Stimulated activated CD8-positive, alpha-beta memory T cell treated with anti-CD3 and anti-CD28 coated beads, Interleukin-15, amount 100 ng/mL, for 1 hour (primary cell): ENCODE results near the gene MAT2A.
"Not testable (repeated sequence)": the region's sequence is repeated elsewhere in the genome, so short reads cannot be mapped to it uniquely, and the experiment has no call there.

Source experiments
- DNase-seq: peaks from one replicate; pipeline ENCODE4 v3.0.0-alpha.2; 2020; ENCODE audit warnings: low read depth

The MAT2A gene

GRCh38 chr2:85547859-85548607 lies 9.1 kb downstream of the MAT2A start:
- no peak for DNase-seq

GRCh38 chr2:85548608-85548900 lies 9.6 kb downstream of the MAT2A start:
- DNase-seq, result no peak

GRCh38 chr2:85549095-85549494 lies 10.1 kb downstream of the MAT2A start:
- DNase-seq, result no peak

- no peak for DNase-seq
These were observed 10.9 kb downstream of the MAT2A start for GRCh38 chr2:85549826-85550225.

- no peak for DNase-seq
These were observed 11.5 kb downstream of the MAT2A start for GRCh38 chr2:85550486-85550885.

GRCh38 chr2:85551698-85552678 lies 13.0 kb downstream of the MAT2A start:
- peak; percentile 87 for DNase-seq

GRCh38 chr2:85553184-85553583 lies 14.2 kb downstream of the MAT2A start:
- no peak for DNase-seq

- DNase-seq, result no peak
These were observed 16.1 kb downstream of the MAT2A start for GRCh38 chr2:85554980-85555612.

GRCh38 chr2:85557130-85557529 lies 18.2 kb downstream of the MAT2A start:
- DNase-seq, result no peak

GRCh38 chr2:85558160-85558559 lies 19.2 kb downstream of the MAT2A start:
- DNase-seq, result no peak

- not testable (repeated sequence) for DNase-seq
These were observed 21.4 kb downstream of the MAT2A start for GRCh38 chr2:85560403-85560726.

GRCh38 chr2:85560812-85561279 lies 21.9 kb downstream of the MAT2A start:
- DNase-seq, result no peak

GRCh38 chr2:85561280-85562212 lies 22.6 kb downstream of the MAT2A start, which contains the start of gene GGCX:
GGCX (minus strand) TSS chr2:85561493; CDS start chr2:85561428, 65 bp downstream.
- DNase-seq, result peak; percentile 92

- no peak for DNase-seq
These were observed 25.2 kb downstream of the MAT2A start for GRCh38 chr2:85564144-85564563.

- DNase-seq, result no peak
These were observed 27.3 kb downstream of the MAT2A start for GRCh38 chr2:85566265-85566664.

- DNase-seq, result no peak
These were observed 36.8 kb downstream of the MAT2A start for GRCh38 chr2:85575739-85576138.

- no peak for DNase-seq
These were observed 38.1 kb downstream of the MAT2A start for GRCh38 chr2:85577063-85577385.

GRCh38 chr2:85577386-85578242 lies 38.6 kb downstream of the MAT2A start, which contains the start of gene VAMP8:
VAMP8 (plus strand) TSS chr2:85577586; CDS start chr2:85577647, 61 bp downstream.
- DNase-seq, result no peak

- no peak for DNase-seq
These were observed 39.5 kb downstream of the MAT2A start for GRCh38 chr2:85578243-85579180.
